ENCODE data around the gene PI4K2A.

Gene PI4K2A

GRCh38 chr10:97724341-97724941, 84.0 kb downstream of the PI4K2A start:
- H2AFZ ChIP-seq (ENCODE audit: low read length) = no peak overlapping the region
- H4K20me1 ChIP-seq (ENCODE audit: insufficient read depth, low read length) = no peaks in the 10 kb centered on the region
- H3K9ac ChIP-seq (ENCODE audit: low read length) = no peak overlapping the region
- no peaks in the 10 kb centered on the region for H3K36me3 ChIP-seq (ENCODE audit: insufficient read depth, low read length)
- H3F3A ChIP-seq (ENCODE audit: insufficient read depth, low read length) = no peaks in the 10 kb centered on the region
- no peak for TF ChIP-seq EZH2 (IDR thresholded peaks at IDR 0.05; ENCODE audit: borderline replicate concordance, low read length)
- TF ChIP-seq, protein P1, sequence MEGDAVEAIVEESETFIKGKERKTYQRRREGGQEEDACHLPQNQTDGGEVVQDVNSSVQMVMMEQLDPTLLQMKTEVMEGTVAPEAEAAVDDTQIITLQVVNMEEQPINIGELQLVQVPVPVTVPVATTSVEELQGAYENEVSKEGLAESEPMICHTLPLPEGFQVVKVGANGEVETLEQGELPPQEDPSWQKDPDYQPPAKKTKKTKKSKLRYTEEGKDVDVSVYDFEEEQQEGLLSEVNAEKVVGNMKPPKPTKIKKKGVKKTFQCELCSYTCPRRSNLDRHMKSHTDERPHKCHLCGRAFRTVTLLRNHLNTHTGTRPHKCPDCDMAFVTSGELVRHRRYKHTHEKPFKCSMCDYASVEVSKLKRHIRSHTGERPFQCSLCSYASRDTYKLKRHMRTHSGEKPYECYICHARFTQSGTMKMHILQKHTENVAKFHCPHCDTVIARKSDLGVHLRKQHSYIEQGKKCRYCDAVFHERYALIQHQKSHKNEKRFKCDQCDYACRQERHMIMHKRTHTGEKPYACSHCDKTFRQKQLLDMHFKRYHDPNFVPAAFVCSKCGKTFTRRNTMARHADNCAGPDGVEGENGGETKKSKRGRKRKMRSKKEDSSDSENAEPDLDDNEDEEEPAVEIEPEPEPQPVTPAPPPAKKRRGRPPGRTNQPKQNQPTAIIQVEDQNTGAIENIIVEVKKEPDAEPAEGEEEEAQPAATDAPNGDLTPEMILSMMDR (IDR thresholded peaks at IDR 0.05; ENCODE audit: low read length) = no peak
- no peaks in the 10 kb centered on the region for H3K27me3 ChIP-seq (ENCODE audit: insufficient read depth, low read length)
- no peaks in the 10 kb centered on the region for H3K4me1 ChIP-seq (ENCODE audit: insufficient read depth, low read length, severe bottlenecking)
- H3K9me2 ChIP-seq (ENCODE audit: low read depth, low read length) = no peaks in the 10 kb centered on the region
- H3K79me2 ChIP-seq (ENCODE audit: insufficient read depth, low read length) = no peaks in the 10 kb centered on the region
- H3K9me3 ChIP-seq (ENCODE audit: low read length) = no peaks in the 10 kb centered on the region
- no peak overlapping the region for H3K4me3 ChIP-seq (ENCODE audit: low read depth, low read length, poor library complexity, severe bottlenecking)
- H3K27ac ChIP-seq (ENCODE audit: low read depth, low read length, poor library complexity, severe bottlenecking) = no peak overlapping the region
- H3K4me2 ChIP-seq (ENCODE audit: low read length) = no peak overlapping the region
